Measurements from ENCODE around the gene AOPEP. TPM values are rescaled to one million over a fixed set of nuclear protein-coding genes. Genes with fewer than 3 reads are reported as not detected.

Gene AOPEP
- polyA plus RNA-seq, 1 of the 3 experiments (the other 2 are of a cell fraction), result 54.6 TPM

DNA sequence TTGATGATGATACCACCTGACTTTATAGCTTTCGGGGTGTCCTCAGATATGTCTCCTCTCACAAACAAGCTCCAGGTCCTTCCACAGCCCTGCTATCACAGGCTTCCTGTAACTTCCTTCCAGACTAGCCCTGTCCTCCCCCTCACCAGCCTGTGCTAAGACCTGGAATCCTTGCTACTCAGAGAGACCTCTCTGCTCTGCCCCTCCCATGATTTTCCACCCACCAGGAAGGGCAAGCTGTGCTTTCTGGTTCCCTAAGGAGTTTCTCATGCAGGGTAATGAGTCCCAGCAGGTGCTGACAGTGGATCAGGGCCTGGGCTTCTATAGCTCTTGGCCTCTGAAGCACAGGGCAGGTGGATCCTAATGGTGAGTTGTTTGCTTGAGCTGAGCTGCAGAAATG, 86.9 kb downstream of the AOPEP start:
- no peak for DNase-seq
- Histone ChIP-seq H3F3A (replicated peaks; ENCODE audit: insufficient read depth) (no peaks in the 10 kb centered on the region), H3K36me3 (replicated peaks in 1 of 2; ENCODE audit: control insufficient read depth in 1 of 2, insufficient read depth in 2 of 2, low read length in 1 of 2) (peaks cover 3 to 10% of the 10 kb centered on the region in 2 experiments), H3K4me3 (ENCODE audit: low read depth in 2 of 2, low read length in 1 of 2) (no peak overlapping the region), H3K27ac (ENCODE audit: low read depth in 2 of 2, low read length in 1 of 2) (peak overlapping the region in 1 of 2 experiments; percentile 39; a peak in 2 of 4 replicates), H3K4me1 (ENCODE audit: control insufficient read depth in 1 of 2, insufficient read depth in 2 of 2, low read depth in 1 of 2, low read length in 1 of 2) (peaks cover 8 to 12% of the 10 kb centered on the region in 2 experiments; a peak in 2 of 4 replicates), H2AFZ (ENCODE audit: low read depth) (no peak overlapping the region), H4K20me1 (ENCODE audit: insufficient read depth) (no peaks in the 10 kb centered on the region), H3K4me2 (no peak overlapping the region), H3K9me2 (no peaks in the 10 kb centered on the region), H3K79me2 (ENCODE audit: insufficient read depth) (0 out of 2 replicates have a peak, but pooled peaks cover 3% of the 10 kb centered on the region), H3K9me3 (no peaks in the 10 kb centered on the region), H3K27me3 (ENCODE audit: insufficient read depth) (no peaks in the 10 kb centered on the region), H3K9ac (no peak overlapping the region)
- TF ChIP-seq, protein P1, sequence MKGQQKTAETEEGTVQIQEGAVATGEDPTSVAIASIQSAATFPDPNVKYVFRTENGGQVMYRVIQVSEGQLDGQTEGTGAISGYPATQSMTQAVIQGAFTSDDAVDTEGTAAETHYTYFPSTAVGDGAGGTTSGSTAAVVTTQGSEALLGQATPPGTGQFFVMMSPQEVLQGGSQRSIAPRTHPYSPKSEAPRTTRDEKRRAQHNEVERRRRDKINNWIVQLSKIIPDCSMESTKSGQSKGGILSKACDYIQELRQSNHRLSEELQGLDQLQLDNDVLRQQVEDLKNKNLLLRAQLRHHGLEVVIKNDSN (IDR thresholded peaks at IDR 0.05; ENCODE audit: borderline replicate concordance, low read depth), result no peak
- TF ChIP-seq POLR2AphosphoS5 (IDR thresholded peaks at IDR 0.05; ENCODE audit: low read depth, low read length) (no peak), RFX5 (IDR thresholded peaks at IDR 0.05; ENCODE audit: low read length) (no peak)
- POLR2A ChIA-PET, result no interaction called here
- CTCF ChIA-PET, result interaction anchor here (0.9 to 1.2 kb wide), 2 partner anchors 30 to 132 kb away, joined by 3 to 4 read pairs; no protein-coding TSS in a partner anchor
- WGBS (ENCODE audit: low lambda C conversion rate), result 100% methylated on average over 1 of the region's 1 CpG

DNA sequence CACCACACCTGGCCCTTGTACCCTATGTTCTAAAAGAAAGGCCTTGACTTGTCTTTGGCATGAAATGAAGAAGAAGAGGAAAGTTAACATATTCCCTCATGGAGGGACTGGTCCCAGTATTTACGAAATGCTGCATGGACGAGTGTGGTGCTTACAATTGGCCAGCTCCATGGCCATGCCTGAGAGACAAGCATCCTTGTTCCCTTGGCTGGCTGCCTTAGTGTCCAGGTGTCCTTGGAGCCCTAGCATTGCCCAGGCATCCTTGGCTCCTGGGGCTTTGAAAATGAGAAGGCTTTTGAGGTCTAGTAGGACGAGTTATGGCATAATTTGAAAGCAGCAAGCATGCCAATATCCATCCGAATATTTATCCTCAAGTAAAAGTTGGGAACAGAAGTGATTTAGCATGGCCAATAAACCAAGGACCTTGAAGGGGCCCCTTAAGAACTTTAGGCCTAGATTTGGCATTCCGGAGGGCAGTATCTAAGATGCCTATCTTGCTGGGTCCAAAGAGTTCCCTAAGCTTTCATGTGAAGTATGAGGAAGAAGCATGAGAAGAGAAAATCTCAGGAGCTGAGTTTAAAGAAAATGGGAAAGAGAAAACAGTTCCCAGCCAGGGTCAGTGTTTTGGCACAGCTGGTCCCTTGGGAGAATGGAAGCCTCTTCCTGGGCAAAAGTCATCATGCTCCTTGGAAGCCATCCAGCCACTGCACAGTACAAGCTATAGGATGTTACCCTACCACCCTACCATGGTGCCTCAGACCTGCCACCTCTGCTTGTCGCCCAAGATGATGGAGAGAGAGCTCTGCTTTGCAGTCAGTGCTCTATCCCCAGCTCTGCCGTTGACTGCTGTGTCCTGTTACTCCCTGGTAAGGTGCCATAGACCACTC, 91.0 kb downstream of the AOPEP start:
- no peak overlapping the region for H3K4me2 ChIP-seq
- 88% methylated on average over 6 of the region's 7 CpGs for WGBS (ENCODE audit: low lambda C conversion rate)
- TF ChIP-seq GABPA (IDR thresholded peaks at IDR 0.05; ENCODE audit: low read depth) (no peak), MXI1 (IDR thresholded peaks at IDR 0.05; ENCODE audit: low read depth, low read length) (no peak)
- TF ChIP-seq, protein P1 (IDR thresholded peaks at IDR 0.05; ENCODE audit: borderline replicate concordance, low read depth), result no peak
- no peaks in the 10 kb centered on the region for H3K9me3 ChIP-seq
- no peaks in the 10 kb centered on the region for H3F3A ChIP-seq (replicated peaks; ENCODE audit: insufficient read depth)
- peaks cover 0 to 5% of the 10 kb centered on the region in 2 experiments; a peak in 2 of 4 replicates for H3K4me1 ChIP-seq (ENCODE audit: control insufficient read depth in 1 of 2, insufficient read depth in 2 of 2, low read depth in 1 of 2, low read length in 1 of 2)
- H3K9me2 ChIP-seq, result no peaks in the 10 kb centered on the region
- H2AFZ ChIP-seq (ENCODE audit: low read depth), result no peak overlapping the region
- H3K79me2 ChIP-seq (ENCODE audit: insufficient read depth), result 0 out of 2 replicates have a peak, but pooled peaks cover 3% of the 10 kb centered on the region
- no peaks in the 10 kb centered on the region for H3K27me3 ChIP-seq (ENCODE audit: insufficient read depth)
- no peak overlapping the region for H3K27ac ChIP-seq (ENCODE audit: low read depth in 2 of 2, low read length in 1 of 2)
- DNase-seq, result no peak
- no peak overlapping the region for H3K4me3 ChIP-seq (ENCODE audit: low read depth in 2 of 2, low read length in 1 of 2)
- no peaks in the 10 kb centered on the region for H4K20me1 ChIP-seq (ENCODE audit: insufficient read depth)
- ChIA-PET CTCF (interaction anchor here (0.7 to 1.9 kb wide), 2 partner anchors 136 to 311 kb away, joined by 3 to 6 read pairs; no protein-coding TSS in a partner anchor), POLR2A (no interaction called here)
- no peak overlapping the region for H3K9ac ChIP-seq
- peaks cover 0 to 5% of the 10 kb centered on the region in 2 experiments for H3K36me3 ChIP-seq (replicated peaks in 1 of 2; ENCODE audit: control insufficient read depth in 1 of 2, insufficient read depth in 2 of 2, low read length in 1 of 2)

DNA sequence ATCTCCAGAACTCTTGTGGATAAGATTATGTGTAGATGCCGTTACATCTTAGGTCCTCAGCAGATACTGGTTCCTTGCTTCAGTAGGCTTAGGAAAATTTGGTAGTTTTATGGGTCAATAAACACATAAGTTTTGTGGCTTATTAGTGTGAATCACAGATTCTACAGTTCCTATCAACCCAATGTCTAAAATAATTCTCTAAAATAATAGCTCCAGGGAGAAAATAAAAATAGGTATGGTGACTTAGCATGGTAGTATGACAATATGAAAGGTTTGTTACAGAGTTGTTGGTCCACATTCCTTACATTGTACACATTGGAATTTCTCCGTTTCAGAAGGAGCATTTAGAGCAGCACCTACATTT, 91.7 kb downstream of the AOPEP start:
- Histone ChIP-seq H3K27ac (ENCODE audit: low read depth in 2 of 2, low read length in 1 of 2) (no peak overlapping the region), H3K9ac (no peak overlapping the region), H3K4me2 (no peak overlapping the region), H3K27me3 (ENCODE audit: insufficient read depth) (no peaks in the 10 kb centered on the region), H3K9me2 (no peaks in the 10 kb centered on the region), H4K20me1 (ENCODE audit: insufficient read depth) (no peaks in the 10 kb centered on the region), H3K4me1 (ENCODE audit: control insufficient read depth in 1 of 2, insufficient read depth in 2 of 2, low read depth in 1 of 2, low read length in 1 of 2) (no peaks in the 10 kb centered on the region; a peak in 2 of 4 replicates), H3K36me3 (replicated peaks in 1 of 2; ENCODE audit: control insufficient read depth in 1 of 2, insufficient read depth in 2 of 2, low read length in 1 of 2) (peaks cover 0 to 5% of the 10 kb centered on the region in 2 experiments), H2AFZ (ENCODE audit: low read depth) (no peak overlapping the region), H3K9me3 (no peaks in the 10 kb centered on the region), H3K79me2 (ENCODE audit: insufficient read depth) (0 out of 2 replicates have a peak, but pooled peaks cover 3% of the 10 kb centered on the region), H3K4me3 (ENCODE audit: low read depth in 2 of 2, low read length in 1 of 2) (no peak overlapping the region), H3F3A (replicated peaks; ENCODE audit: insufficient read depth) (no peaks in the 10 kb centered on the region)
- ChIA-PET POLR2A (no interaction called here), CTCF (interaction anchor here (0.7 to 1.9 kb wide), 2 partner anchors 136 to 310 kb away, joined by 3 to 6 read pairs; no protein-coding TSS in a partner anchor)
- 82% methylated on average over 2 of the region's 2 CpGs for WGBS (ENCODE audit: low lambda C conversion rate)
- DNase-seq, result no peak
- TF ChIP-seq ELF1 (IDR thresholded peaks at IDR 0.05) (no peak), NRF1 (IDR thresholded peaks at IDR 0.05; ENCODE audit: low read depth, low read length) (no peak), SMC3 (IDR thresholded peaks at IDR 0.05; ENCODE audit: low read depth, low read length) (no peak), JUND (IDR thresholded peaks at IDR 0.05) (no peak), POLR2AphosphoS5 (IDR thresholded peaks at IDR 0.05; ENCODE audit: low read depth, low read length) (no peak), TAF1 (IDR thresholded peaks at IDR 0.05; ENCODE audit: borderline replicate concordance, low read depth, low read length) (no peak), MXI1 (IDR thresholded peaks at IDR 0.05; ENCODE audit: low read depth, low read length) (no peak), MEF2A (IDR thresholded peaks at IDR 0.05; ENCODE audit: borderline replicate concordance, low read depth) (no peak)
- TF ChIP-seq, protein P2, sequence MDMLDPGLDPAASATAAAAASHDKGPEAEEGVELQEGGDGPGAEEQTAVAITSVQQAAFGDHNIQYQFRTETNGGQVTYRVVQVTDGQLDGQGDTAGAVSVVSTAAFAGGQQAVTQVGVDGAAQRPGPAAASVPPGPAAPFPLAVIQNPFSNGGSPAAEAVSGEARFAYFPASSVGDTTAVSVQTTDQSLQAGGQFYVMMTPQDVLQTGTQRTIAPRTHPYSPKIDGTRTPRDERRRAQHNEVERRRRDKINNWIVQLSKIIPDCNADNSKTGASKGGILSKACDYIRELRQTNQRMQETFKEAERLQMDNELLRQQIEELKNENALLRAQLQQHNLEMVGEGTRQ (IDR thresholded peaks at IDR 0.05; ENCODE audit: borderline replicate concordance, low read depth, low read length), result no peak
- TF ChIP-seq, protein P3, sequence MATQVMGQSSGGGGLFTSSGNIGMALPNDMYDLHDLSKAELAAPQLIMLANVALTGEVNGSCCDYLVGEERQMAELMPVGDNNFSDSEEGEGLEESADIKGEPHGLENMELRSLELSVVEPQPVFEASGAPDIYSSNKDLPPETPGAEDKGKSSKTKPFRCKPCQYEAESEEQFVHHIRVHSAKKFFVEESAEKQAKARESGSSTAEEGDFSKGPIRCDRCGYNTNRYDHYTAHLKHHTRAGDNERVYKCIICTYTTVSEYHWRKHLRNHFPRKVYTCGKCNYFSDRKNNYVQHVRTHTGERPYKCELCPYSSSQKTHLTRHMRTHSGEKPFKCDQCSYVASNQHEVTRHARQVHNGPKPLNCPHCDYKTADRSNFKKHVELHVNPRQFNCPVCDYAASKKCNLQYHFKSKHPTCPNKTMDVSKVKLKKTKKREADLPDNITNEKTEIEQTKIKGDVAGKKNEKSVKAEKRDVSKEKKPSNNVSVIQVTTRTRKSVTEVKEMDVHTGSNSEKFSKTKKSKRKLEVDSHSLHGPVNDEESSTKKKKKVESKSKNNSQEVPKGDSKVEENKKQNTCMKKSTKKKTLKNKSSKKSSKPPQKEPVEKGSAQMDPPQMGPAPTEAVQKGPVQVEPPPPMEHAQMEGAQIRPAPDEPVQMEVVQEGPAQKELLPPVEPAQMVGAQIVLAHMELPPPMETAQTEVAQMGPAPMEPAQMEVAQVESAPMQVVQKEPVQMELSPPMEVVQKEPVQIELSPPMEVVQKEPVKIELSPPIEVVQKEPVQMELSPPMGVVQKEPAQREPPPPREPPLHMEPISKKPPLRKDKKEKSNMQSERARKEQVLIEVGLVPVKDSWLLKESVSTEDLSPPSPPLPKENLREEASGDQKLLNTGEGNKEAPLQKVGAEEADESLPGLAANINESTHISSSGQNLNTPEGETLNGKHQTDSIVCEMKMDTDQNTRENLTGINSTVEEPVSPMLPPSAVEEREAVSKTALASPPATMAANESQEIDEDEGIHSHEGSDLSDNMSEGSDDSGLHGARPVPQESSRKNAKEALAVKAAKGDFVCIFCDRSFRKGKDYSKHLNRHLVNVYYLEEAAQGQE (IDR thresholded peaks at IDR 0.05; ENCODE audit: low read depth, low read length), result no peak
